Choroid plexus epithelial cell (primary cell): ENCODE measurements around the gene LINC01488.

Experiments
- DNase-seq: peaks from one replicate; pipeline ENCODE4 v3.0.0-alpha.2; 2010; ENCODE audit warnings: low read depth
- H3K4me3 ChIP-seq: 2 replicates; pipeline ENCODE4 v1.5.1; 2011; ENCODE audit warnings: low read depth, mild to moderate bottlenecking, control low read depth, low read length, moderate library complexity
- CTCF ChIP-seq: conservative IDR thresholded peaks from 2 replicates; pipeline ENCODE4 v1.5.1; 2011; ENCODE audit warnings: low read depth, mild to moderate bottlenecking, control low read depth, inconsistent platforms, low read length, moderate library complexity

Gene LINC01488

GRCh38 chr11:69533296-69534165 is 52.1 kb downstream of the LINC01488 start:
- no peak for TF ChIP-seq CTCF
- no peak for DNase-seq
- H3K4me3 ChIP-seq = no peak overlapping the region

- no peak overlapping the region for H3K4me3 ChIP-seq
- TF ChIP-seq CTCF = no peak
- DNase-seq = no peak
Measured at GRCh38 chr11:69534166-69534530, 52.7 kb downstream of the LINC01488 start.

- no peak for DNase-seq
- no peak for TF ChIP-seq CTCF
- no peak overlapping the region for H3K4me3 ChIP-seq
Measured at GRCh38 chr11:69535908-69536307, 54.4 kb downstream of the LINC01488 start.

GRCh38 chr11:69536406-69536805 is 54.9 kb downstream of the LINC01488 start:
- no peak for TF ChIP-seq CTCF
- no peak for DNase-seq
- H3K4me3 ChIP-seq = no peak overlapping the region

- no peak for TF ChIP-seq CTCF
- no peak for DNase-seq
- no peak overlapping the region for H3K4me3 ChIP-seq
Measured at GRCh38 chr11:69537126-69537525, 55.7 kb downstream of the LINC01488 start.

GRCh38 chr11:69537855-69538640 is 56.6 kb downstream of the LINC01488 start:
- DNase-seq = no peak
- H3K4me3 ChIP-seq = no peak overlapping the region
- TF ChIP-seq CTCF = no peak
